Activated CD4-positive, CD25-positive, alpha-beta regulatory T cell (primary cell): ENCODE measurements around the gene NPPB.
"Not testable (repeated sequence)": the region's sequence is repeated elsewhere in the genome, so short reads cannot be mapped to it uniquely, and the experiment has no call there.

Experiments
- DNase-seq, 4 experiments: peaks; one replicate each; lab custom pipeline; 2025; lab: John Stamatoyannopoulos, UW

Gene NPPB

DNA sequence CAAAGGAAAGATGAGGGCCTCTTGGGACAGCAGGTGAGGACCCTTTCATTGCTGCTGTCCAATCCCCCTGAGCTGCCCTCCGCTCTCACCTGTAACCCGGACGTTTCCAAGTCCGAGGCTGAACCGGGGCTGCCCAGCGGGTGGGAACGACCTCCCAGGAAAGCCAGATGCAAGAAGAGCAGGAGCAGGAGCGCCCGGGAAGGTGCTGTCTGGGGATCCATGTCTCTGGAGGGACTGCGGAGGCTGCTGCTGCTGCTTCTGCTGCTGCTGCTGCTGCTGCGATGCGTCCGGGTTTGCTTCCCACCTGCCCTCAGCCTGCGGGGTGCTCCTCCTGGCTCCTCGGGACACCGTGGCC is at the start of gene NPPB:
NPPB (minus strand) TSS at position 333 of the 355 bp plus-strand sequence; CDS start at position 221, 112 bp downstream.
- no peak for DNase-seq

DNA sequence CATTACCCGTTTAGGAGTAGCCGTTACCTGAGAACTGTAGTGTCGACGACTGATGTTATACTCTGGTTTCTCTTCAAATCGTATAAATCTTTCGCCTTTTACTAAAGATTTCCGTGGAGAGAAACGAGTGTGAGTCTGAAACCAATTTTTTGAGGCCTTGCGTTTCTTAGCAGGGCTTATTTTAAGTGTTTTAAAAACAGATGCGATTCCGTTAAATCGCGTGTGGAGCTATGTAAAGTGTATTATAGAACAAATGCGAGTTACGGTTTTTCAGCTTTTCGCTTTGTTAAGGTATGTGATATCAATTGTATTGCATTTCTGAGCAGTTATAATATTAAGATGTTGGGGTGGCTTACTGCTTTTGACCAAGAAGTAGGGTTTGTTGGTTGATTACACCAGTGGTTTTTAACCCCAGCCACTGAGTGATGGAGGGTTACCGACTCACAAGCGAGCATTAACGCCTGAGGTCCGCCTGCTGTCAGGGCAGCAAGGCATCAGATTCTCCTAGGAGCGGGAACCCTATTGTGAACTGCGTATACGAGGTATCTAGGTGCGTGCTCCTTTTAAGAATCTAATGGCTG is 49.4 kb upstream of the NPPB start:
- peak in 2 of 4 experiments; percentile 36 to 38 for DNase-seq

DNA sequence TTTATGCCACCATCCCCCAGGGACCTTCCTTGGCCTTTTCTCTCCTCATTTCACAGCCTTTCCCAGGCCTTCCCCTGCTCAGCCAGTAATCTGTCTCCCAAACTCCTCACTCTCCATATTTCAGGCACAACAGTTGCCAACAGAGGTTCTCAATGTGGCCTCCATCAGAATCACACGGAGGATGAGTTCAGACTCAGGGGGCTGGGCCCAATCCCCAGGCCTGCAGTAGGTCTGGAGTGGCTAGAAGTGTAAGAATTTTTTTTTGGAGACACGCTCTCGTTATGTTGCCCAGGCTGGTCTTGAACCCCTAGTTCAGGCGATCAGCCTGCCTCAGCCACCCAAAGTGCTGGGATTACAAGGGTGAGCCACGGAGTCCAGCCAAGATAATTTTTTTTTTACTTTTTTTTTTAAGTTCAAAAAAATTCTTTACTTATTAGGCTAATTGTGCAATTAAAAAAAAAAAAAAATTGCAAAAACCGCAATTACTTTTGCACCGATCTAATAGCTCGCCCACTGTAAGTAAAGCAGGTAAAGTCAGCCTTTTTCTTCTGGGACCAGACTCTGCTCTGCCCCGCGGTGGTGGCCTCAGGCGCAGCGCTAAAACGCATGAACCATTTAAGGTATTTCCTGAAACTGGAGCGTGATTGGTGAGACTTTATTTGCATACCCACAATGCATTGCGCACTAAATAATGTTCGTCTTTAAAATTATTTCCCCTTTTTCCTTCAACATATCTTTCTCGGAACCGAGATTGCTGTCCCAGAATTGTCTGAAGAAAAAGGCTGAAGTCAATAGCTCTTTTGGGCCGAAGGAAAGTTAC is 48.7 kb upstream of the NPPB start:
- peak; percentile 60 to 76 (median 65) for DNase-seq

DNA sequence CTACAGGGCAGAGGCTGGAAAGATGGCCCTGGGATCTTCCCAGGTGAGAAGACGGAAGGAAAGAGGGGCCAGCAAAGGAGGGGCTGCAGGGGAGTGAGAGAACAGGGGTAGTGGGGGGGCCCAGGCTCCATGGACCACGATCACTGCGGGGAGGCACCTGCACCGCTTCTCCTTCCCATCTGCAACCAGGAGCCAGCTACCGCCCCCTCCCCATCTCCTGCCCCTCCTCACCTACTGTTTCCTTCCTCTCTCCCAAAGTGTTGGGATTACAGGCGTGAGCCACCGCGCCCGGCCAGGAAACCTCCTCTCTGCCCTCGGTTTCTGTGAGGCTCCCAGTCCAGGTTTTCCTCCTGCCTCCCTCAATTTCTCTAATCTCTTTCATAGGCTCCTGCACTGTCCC is 48.1 kb upstream of the NPPB start:
- no peak for DNase-seq

DNA sequence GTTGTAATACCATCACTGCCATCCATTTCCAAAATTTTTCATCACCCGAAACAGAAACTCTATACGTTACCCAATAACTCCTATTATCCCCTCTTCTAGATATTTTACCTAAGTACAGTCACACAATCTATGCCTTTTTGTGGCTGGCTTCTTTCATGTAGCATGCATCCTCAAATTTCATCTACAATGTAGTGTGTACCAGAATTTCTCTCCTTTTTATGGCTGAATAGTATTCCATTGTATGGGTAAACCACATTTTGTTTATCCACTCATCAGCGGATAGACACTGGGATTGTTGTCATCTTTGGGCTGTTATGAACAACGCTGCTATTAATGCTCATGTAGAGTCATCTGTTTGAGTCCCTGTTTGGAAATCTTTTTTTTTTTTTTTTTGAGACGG is 46.2 kb upstream of the NPPB start:
- DNase-seq, result no peak

DNA sequence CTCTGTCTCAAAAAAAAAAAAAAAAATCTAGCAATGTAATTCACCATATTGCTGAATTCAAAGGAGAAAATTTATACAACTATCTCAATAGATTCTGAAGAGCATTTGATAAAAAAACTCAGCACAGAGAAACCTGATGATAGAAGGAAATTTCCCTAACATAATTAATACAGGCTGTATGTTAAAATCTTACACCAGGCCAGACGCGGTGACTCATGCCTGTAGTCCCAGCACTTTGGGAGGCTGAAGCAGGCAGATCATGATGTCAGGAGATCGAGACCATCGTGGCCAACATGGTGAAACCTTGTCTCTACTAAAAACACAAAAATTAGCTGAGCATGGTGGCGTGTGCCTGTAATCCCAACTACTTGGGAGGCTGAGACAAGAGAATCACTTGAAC is 45.4 kb upstream of the NPPB start:
- DNase-seq, result not testable (repeated sequence)

DNA sequence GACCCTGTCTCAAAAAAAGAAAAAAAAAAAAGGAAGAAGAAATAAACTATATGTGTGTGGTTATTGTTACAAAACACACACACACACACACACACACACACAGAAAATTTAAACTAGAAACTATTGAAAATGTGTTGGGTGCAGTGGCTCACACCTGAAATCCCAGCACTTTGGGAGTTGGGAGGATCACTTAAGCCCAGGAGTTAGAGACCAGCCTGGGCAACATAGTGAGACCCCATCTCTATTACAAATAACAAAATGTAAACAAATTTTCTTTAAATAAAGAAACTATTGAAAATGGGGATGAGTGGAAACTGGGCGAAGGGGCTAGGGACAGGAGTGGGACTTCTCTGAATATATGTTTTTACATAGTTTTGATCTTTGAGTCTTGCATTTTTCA is 44.5 kb upstream of the NPPB start:
- no peak for DNase-seq

DNA sequence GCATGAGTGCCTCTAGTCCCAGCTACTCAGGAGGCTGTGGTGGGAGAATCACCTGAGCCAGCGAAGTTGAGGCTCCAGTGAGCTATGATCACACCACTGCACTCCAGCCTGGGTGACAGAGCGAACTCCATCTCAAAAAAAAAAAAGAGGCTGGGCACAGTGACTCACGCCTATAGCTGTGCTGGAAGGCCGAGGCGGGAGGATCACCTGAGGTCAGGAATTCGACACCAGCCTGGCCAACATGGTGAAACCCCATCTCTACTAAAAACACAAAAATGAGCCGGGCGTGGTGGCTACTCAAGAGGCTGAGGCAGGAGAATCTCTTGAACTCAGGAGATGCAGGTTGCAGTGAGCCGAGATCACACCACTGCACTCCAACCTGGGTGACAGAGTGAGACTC is 42.7 kb upstream of the NPPB start:
- DNase-seq, result not testable (repeated sequence)

DNA sequence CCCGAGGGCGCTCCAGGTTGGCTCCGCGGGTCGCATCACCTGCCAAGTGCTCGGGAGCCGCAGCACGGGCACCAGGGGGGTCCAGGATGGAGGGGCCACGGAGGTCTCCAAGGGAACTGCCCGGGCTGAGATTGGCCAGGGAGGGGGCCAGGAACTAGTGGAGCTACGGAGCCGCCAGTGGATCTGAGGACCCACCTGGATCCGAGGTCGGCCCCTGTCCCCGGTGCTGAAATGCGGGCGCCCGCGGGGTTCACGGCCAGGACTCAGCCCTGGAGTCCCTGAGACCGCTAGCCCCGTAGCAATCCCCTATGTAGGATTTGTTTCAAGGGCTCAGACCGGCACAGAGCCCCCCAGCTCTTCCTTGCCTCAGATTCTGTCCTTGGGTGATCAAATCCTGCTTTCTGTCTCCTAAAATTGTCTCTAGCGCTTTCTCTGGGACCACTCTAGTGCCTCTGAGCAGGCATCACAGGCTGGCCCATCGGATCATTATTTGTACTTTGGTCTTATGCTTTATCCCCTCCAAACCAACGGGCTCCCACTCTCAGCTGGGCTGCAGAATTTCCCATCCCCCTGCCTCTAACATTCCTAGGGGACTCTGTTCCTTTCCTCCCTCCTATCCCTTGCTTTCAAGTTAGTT is 40.2 kb upstream of the NPPB start:
- DNase-seq, result no peak

DNA sequence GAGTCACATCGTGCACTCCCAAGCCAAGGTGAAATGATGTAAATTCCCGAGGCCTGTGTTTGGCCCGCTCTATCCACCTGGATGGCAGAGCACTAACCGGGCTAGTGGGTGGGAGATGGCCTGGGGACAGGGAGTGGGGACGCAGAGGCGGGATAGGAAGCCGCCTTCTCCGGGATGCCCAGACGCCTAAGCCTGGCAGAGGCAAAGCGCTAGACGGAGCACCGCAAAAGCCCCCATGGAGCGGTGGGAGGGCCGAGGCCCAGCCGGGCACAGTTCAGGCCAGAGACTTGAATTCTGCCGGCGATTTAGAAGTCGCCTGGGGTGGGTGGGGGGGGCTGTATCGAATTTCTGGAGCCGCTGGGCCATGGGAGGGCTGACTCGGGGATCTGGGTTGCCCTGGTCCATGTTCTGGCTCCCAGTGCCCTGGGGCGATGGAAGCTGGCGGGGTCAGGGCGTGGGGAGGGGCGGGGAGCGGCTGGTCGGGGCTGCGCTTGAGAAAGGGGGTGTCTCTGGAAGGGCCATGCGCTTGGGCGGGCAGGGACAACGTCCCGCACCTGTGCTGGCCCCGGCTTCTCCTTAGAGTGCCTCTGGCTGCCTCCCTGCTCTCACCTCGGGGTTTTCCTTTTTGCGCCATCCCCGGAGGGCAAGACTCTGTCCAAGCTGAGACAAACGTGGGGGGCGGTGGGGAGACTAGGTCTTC is 39.5 kb upstream of the NPPB start:
- DNase-seq, result no peak

DNA sequence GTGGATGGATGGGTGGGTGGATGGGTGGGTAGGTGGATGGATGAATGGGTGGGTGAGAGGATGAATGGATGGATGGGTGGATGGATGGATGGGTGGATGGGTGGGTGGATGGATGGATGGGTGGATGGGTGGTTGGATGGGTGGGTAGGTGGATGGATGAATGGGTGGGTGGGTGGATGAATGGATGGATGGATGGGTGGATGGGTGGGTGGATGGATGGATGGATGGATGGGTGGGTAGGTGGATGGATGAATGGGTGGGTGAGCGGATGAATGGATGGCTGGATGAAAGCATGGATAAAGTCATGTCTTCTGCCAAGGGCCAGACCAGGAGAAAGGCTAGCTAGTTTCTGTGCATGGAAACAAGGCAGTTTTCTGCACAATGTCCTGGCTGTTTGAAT is 35.8 kb upstream of the NPPB start:
- DNase-seq, result not testable (repeated sequence)

DNA sequence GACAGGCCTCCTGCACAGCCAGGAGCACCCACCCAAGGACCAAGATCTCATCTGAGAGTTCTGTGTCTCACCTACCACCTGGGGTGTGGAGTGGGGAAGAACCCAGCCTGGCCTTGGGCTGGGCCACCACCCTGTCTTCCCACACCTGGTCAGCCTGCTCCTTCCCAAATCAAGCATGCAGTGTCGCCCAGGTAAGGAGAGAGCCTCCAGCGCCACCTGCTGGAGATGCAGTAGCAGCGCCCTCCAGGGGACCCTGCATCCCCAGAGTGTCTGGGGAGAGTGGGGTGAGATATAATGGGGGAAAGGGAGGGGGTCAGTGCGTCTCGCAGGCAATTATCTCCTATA is 35.1 kb upstream of the NPPB start:
- DNase-seq, result peak; percentile 39 to 52 (median 46)

DNA sequence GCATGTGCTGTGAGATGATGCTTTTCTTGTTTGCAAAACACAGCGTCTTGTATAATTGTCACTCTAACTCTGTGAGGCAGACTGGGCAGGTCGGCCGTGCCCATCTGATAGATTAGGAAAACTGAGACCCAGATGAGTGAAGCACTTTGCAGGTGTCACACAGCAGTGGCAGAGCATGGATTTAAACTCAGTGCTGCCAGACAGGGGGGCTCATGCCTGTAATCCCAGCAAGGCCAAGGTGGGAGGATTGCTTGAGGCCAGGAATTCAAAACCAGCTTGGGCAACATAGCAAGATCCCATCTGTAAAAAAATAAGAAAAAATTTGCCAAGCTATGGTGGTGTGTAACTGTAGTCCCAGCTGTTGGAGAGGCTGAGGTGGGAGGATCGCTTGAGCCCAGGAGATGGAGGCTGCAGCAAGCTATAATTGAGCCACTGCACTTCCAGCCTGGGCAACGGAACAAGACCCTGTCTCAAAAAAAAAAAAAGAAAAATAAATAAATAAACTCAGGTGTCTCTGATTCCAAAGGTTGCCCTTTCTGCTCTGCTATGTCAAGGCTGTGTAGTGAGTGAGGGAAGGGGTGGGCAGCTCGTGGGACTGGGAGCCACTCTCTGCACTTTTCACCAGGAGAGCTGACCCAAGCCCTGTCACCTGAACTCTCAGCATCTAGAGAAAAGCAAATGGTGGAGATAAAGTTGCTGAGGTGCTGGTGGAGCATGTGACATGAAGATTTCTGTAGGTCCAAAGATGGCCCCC is 32.9 kb upstream of the NPPB start:
- no peak for DNase-seq

DNA sequence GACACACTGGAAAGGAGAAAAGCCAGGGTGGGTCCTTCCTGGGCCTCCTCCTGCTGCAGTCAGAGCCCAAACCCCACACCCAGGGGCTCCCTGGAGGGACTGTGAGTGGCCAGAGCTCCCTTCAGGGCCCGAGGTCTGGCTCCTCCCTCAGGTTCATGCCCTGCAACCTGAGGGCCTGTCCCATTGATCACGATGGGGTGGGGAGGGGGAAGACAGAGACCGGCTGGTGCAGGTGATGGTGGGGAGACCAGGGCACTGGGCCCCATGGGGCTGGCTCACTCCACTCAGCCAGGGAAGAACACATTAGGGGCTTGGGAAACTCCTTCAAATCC is 30.1 kb upstream of the NPPB start:
- DNase-seq, result no peak

DNA sequence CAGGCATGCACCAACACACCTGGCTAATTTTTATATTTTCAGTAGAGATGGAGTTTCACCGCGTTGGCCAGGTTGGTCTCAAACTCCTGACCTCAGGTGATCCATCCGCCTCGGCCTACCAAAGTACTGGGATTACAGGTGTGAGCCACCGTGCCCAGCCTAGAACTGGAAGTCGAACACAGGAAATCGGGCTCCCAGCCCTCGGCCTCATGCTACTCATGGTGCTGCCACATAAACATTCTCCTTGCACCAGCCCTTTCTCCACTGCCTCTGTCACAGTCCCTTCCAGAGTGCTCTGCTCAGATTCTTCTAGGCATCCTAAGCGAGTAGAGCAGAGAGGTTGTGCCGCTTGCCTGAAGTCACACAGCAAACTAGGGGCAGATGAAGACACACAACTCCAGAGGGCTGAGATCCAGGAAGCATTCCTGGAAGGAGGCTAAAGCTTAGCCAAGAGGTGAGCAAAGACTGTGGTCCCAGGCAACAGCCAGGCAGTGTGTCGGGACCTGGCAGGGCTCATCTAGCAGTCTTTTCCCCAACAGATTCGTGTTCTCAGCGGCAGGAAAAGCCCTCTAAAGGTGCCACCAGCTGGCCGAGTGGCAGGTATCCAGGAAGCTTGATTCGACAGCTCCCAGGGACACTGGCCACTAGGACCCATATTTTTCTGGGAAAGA is 29.6 kb upstream of the NPPB start:
- no peak for DNase-seq

DNA sequence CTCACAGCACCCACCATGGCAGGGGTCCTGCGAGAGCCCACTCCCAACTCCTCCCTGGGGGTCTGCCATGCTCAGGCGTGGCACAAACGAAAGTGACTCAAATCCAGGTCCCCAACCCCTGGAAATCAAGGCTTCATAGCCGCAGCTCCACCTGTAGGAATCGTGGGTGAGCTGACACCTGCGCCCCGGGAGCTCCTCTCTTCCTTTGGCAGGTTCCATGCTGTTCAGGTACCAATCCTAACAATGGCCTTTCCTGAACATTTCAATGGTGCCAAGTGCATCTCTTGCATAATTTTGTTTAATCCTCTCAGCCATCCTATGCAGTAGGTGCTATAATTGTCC is 28.9 kb upstream of the NPPB start:
- no peak for DNase-seq

DNA sequence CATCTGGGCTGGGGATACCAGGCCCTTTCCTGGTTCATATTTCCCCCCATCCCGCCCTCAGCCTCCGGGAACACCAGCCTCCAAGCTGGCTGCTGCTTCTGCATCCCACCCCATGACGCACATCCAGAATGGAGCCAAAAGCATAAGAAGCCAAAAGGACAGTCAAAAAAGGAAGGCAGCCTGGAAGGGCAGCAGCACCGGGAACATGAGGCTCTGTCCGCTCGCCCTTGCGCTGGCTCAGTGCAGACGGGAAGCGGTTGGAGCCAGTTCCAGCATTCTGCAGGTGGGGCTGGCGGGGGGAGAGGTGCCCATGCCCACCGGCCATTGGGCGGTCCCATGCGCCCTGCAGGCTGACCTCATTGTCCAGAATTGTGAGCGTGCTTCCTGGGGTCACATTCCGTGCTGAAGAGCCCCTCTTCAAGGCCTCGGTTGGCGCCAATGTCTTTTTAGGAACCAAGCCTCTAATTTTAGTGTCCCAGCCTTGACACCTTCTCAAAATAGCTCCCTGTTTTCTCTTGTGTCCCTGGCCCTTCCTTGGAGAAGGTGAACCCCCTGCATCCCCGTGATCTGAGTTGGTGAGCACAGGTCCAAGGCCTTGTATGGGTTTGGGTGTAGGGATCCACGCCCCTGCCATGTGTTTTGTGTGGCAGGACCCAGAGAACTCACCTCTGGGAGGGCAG is 28.4 kb upstream of the NPPB start:
- DNase-seq, result no peak

DNA sequence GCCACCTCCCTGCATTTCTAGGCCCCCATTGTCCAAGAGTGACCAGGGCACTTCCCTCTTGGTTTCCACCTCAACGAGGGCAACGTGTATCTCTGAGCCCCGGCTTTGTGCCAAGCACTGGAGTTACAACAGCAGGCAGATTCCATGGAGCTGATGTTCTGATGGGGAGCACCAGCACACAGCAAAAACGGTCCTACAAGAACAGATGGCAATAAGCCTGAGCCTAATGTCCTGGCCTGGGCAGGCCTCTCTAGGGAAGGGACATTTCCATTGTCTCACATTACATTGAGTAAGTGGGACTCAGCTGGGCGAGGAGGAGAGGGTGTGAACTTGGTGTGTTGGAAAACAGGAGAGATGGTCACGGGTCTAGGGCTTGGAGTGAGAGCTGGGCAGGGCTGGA is 27.2 kb upstream of the NPPB start:
- DNase-seq, result no peak

DNA sequence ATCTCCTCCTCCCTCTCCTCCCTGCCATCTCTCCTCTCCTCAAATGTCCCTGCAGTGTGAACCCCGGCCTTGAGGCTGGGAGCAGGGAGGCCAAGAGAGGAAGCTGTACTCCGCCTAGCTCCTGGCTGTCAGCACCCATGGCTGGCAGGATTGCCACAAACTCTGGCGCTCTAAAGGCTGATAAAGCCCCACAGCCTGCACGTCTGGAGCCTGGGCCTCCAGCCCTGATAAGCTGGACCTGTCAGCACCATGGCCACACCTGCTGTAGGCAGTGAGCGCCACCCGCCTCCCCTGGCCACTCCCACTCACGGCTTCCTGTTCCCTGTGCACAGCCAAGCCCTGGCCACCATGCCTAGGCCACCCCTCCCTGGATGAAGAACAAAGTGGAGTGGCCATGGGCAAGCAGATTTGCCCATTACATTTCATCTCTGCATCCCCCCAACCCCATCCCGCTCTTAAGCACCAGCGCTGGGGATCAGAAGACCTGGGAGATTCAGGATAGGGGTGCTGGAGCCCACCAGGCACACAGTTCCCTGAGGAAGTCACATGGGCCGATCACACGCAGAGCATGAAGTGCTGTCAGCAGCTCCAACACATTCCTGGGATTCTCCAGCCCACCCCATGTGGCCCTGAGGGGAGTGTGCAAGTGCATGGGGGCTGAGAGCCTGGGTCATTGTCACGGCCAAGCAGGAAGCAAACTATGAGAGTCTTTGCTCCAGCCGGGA is 24.2 kb upstream of the NPPB start:
- no peak for DNase-seq

DNA sequence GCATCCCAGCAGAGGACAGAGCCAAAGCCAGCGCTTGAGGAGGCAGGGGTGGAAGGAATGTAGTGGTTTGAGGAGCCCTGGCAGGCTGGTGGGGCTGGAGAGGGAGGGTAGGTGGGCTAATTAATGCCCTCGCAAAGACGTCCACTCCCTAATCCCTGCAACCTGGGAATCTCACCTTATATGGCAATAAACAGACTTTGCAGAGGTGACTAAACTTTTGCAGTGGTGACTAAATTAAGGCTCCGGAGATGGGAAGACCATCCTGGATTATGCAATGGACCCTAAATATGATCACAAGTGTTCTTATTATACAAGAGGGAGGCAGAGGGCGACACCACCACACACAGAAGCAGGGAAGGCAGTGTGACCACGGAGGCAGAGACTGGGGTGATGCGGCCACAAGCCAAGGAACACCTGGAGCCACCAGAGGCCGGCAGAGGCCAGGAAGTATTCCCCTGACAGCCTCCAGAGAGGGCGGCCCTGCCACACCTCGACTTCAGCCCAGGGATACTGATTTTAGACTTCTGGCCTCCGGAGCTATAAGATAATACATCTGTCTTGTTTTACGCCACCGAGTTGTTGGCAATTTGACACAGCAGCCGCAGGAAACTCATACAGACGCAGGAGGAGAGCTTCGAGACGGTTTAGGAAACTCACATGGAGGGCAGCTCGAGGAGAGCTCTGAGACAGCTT is 23.1 kb upstream of the NPPB start:
- DNase-seq, result no peak
